Measurements from ENCODE around the gene CSRNP3. TPM values are rescaled to one million over a fixed set of nuclear protein-coding genes. Genes with fewer than 3 reads are reported as not detected.

The CSRNP3 gene
- polyA plus RNA-seq, 1 donor = 4.4 TPM

DNA sequence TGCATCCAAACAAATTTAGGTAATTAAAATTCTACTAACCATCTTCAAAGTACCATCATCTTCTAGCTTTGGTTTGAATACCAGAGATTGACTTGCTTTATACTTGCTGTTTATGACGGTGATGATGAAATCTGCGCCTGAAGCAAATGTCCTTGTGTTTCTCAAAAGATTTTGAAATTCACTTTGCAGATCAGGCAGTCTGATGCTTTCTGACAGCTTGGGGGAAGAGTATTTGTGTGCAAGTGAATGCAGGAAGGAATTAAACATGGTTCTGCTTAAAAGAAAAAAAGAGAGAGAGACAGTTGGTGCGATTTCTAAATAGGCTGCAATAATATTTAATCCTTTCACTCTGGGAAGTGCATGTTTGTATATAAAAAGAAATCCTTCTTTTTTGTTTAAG is 29.6 kb downstream of the CSRNP3 start:
- no peak overlapping the region for H3K27ac ChIP-seq (ENCODE audit: low read length)
- WGBS (ENCODE audit: insufficient coverage, low lambda C conversion rate) = 60% methylated on average over 1 of the region's 3 CpGs
- H3K4me1 ChIP-seq (ENCODE audit: control insufficient read depth, insufficient read depth, low read length) = no peaks in the 10 kb centered on the region
- H3K4me3 ChIP-seq (ENCODE audit: low read length) = no peak overlapping the region
- no peaks in the 10 kb centered on the region for H3K9me3 ChIP-seq (ENCODE audit: control insufficient read depth, low read depth, low read length)
- DNase-seq = no peak
- peaks cover 3% of the 10 kb centered on the region for H3K36me3 ChIP-seq (ENCODE audit: control insufficient read depth, insufficient read depth, low read length)
- no peaks in the 10 kb centered on the region for H3K27me3 ChIP-seq (ENCODE audit: control insufficient read depth, insufficient read depth, low read length)

- Histone ChIP-seq H3K36me3 (ENCODE audit: control insufficient read depth, insufficient read depth, low read length) (peaks cover 3% of the 10 kb centered on the region), H3K27ac (ENCODE audit: low read length) (no peak overlapping the region), H3K4me3 (ENCODE audit: low read length) (no peak overlapping the region), H3K4me1 (ENCODE audit: control insufficient read depth, insufficient read depth, low read length) (no peaks in the 10 kb centered on the region), H3K27me3 (ENCODE audit: control insufficient read depth, insufficient read depth, low read length) (no peaks in the 10 kb centered on the region), H3K9me3 (ENCODE audit: control insufficient read depth, low read depth, low read length) (no peaks in the 10 kb centered on the region)
- WGBS (ENCODE audit: insufficient coverage, low lambda C conversion rate) = no CpG with 5 or more reads among the region's 2 CpGs
- no peak for DNase-seq
These were observed 30.5 kb downstream of the CSRNP3 start for GRCh38 chr2:165500001-165500400.

DNA sequence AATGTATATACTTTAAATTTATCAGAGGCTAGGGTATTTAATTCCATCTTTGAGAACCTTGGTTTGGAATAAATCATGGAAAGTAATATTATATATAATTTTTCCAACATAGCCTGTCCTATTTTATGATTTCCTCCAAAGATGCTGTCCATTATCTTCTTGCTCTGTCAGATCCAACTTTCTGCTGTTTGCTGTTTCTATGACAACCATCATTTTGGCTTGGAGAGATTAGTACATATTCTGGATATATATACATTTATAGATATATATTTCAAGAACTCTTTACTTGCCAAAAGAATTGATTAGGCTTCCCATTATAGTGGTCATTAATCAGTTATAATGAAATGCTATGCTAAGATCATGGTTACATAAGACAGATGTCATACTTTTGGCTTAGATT is 31.3 kb downstream of the CSRNP3 start:
- H3K4me1 ChIP-seq (ENCODE audit: control insufficient read depth, insufficient read depth, low read length) = no peaks in the 10 kb centered on the region
- peaks cover 3% of the 10 kb centered on the region for H3K36me3 ChIP-seq (ENCODE audit: control insufficient read depth, insufficient read depth, low read length)
- H3K27ac ChIP-seq (ENCODE audit: low read length) = no peak overlapping the region
- H3K27me3 ChIP-seq (ENCODE audit: control insufficient read depth, insufficient read depth, low read length) = no peaks in the 10 kb centered on the region
- no peak overlapping the region for H3K4me3 ChIP-seq (ENCODE audit: low read length)
- H3K9me3 ChIP-seq (ENCODE audit: control insufficient read depth, low read depth, low read length) = no peaks in the 10 kb centered on the region
- no peak for DNase-seq

- 29% methylated on average over 2 of the region's 3 CpGs for WGBS (ENCODE audit: insufficient coverage, low lambda C conversion rate)
- no peaks in the 10 kb centered on the region for H3K36me3 ChIP-seq (ENCODE audit: control insufficient read depth, insufficient read depth, low read length)
- no peaks in the 10 kb centered on the region for H3K9me3 ChIP-seq (ENCODE audit: control insufficient read depth, low read depth, low read length)
- peak overlapping the region; percentile 0 for H3K27ac ChIP-seq (ENCODE audit: low read length)
- H3K4me1 ChIP-seq (ENCODE audit: control insufficient read depth, insufficient read depth, low read length) = no peaks in the 10 kb centered on the region
- no peak for DNase-seq
- H3K4me3 ChIP-seq (ENCODE audit: low read length) = no peak overlapping the region
- no peaks in the 10 kb centered on the region for H3K27me3 ChIP-seq (ENCODE audit: control insufficient read depth, insufficient read depth, low read length)
These were observed 36.0 kb downstream of the CSRNP3 start for GRCh38 chr2:165505514-165505913.

DNA sequence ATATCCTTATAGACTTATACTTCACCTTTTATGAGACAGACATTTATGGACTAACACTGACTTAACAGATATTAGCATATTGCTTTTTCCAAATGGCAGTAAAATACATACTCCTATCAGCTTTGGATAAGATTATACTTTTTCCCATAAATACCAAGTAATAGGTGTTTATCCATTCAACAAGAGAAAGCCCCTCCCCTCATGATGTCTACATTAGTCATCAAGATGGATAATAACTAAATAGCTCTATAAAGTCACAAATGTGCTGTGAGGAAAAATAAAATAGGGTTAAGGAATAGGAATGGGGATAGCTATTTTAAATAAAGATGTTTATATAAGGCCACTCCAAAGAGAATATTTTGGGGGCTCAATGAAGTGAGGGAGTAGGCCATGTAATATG is 39.4 kb downstream of the CSRNP3 start:
- Histone ChIP-seq H3K36me3 (ENCODE audit: control insufficient read depth, insufficient read depth, low read length) (no peaks in the 10 kb centered on the region), H3K4me1 (ENCODE audit: control insufficient read depth, insufficient read depth, low read length) (no peaks in the 10 kb centered on the region), H3K27ac (ENCODE audit: low read length) (no peak overlapping the region), H3K4me3 (ENCODE audit: low read length) (no peak overlapping the region), H3K27me3 (ENCODE audit: control insufficient read depth, insufficient read depth, low read length) (no peaks in the 10 kb centered on the region), H3K9me3 (ENCODE audit: control insufficient read depth, low read depth, low read length) (no peaks in the 10 kb centered on the region)
- no peak for DNase-seq

DNA sequence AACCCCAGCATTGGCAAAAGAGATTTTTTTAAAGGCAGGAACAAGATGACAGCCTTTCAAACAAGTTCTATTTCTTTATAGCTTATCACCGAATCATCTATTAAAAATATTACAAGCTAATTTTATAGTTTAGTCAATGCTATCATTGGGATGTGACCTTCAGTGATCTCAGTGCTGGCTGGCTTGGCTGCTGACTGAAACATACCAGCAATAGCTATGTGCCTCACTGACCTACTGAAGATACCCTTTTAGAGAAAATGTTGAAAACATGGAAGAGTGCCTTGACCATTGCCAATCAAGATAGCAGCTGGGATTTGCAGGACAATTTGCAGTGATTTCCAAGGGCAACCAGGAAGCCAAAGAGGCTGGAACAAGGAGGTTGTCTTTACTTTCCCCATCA is 44.0 kb downstream of the CSRNP3 start:
- Histone ChIP-seq H3K4me3 (ENCODE audit: low read length) (no peak overlapping the region), H3K9me3 (ENCODE audit: control insufficient read depth, low read depth, low read length) (no peaks in the 10 kb centered on the region), H3K27ac (ENCODE audit: low read length) (no peak overlapping the region), H3K4me1 (ENCODE audit: control insufficient read depth, insufficient read depth, low read length) (no peaks in the 10 kb centered on the region), H3K36me3 (ENCODE audit: control insufficient read depth, insufficient read depth, low read length) (peaks cover 4% of the 10 kb centered on the region), H3K27me3 (ENCODE audit: control insufficient read depth, insufficient read depth, low read length) (no peaks in the 10 kb centered on the region)
- DNase-seq = no peak
- WGBS (ENCODE audit: insufficient coverage, low lambda C conversion rate) = no CpG with 5 or more reads among the region's 1 CpG

GRCh38 chr2:165518611-165519010 is 49.1 kb downstream of the CSRNP3 start:
- Histone ChIP-seq H3K4me1 (ENCODE audit: control insufficient read depth, insufficient read depth, low read length) (no peaks in the 10 kb centered on the region), H3K36me3 (ENCODE audit: control insufficient read depth, insufficient read depth, low read length) (peaks cover 7% of the 10 kb centered on the region), H3K9me3 (ENCODE audit: control insufficient read depth, low read depth, low read length) (no peaks in the 10 kb centered on the region), H3K4me3 (ENCODE audit: low read length) (no peak overlapping the region), H3K27ac (ENCODE audit: low read length) (no peak overlapping the region), H3K27me3 (ENCODE audit: control insufficient read depth, insufficient read depth, low read length) (no peaks in the 10 kb centered on the region)
- no peak for DNase-seq

GRCh38 chr2:165522719-165523118 is 53.2 kb downstream of the CSRNP3 start:
- no peak overlapping the region for H3K27ac ChIP-seq (ENCODE audit: low read length)
- no peaks in the 10 kb centered on the region for H3K9me3 ChIP-seq (ENCODE audit: control insufficient read depth, low read depth, low read length)
- 60% methylated on average over 2 of the region's 3 CpGs for WGBS (ENCODE audit: insufficient coverage, low lambda C conversion rate)
- H3K4me1 ChIP-seq (ENCODE audit: control insufficient read depth, insufficient read depth, low read length) = no peaks in the 10 kb centered on the region
- no peaks in the 10 kb centered on the region for H3K27me3 ChIP-seq (ENCODE audit: control insufficient read depth, insufficient read depth, low read length)
- H3K4me3 ChIP-seq (ENCODE audit: low read length) = no peak overlapping the region
- no peak for DNase-seq
- H3K36me3 ChIP-seq (ENCODE audit: control insufficient read depth, insufficient read depth, low read length) = peaks cover 3% of the 10 kb centered on the region

- no peak overlapping the region for H3K27ac ChIP-seq (ENCODE audit: low read length)
- H3K27me3 ChIP-seq (ENCODE audit: control insufficient read depth, insufficient read depth, low read length) = no peaks in the 10 kb centered on the region
- H3K4me1 ChIP-seq (ENCODE audit: control insufficient read depth, insufficient read depth, low read length) = no peaks in the 10 kb centered on the region
- DNase-seq = no peak
- peaks cover 4% of the 10 kb centered on the region for H3K9me3 ChIP-seq (ENCODE audit: control insufficient read depth, low read depth, low read length)
- H3K36me3 ChIP-seq (ENCODE audit: control insufficient read depth, insufficient read depth, low read length) = no peaks in the 10 kb centered on the region
- no CpG with 5 or more reads among the region's 1 CpG for WGBS (ENCODE audit: insufficient coverage, low lambda C conversion rate)
- H3K4me3 ChIP-seq (ENCODE audit: low read length) = no peak overlapping the region
These were observed 55.2 kb downstream of the CSRNP3 start for GRCh38 chr2:165524720-165525119.

DNA sequence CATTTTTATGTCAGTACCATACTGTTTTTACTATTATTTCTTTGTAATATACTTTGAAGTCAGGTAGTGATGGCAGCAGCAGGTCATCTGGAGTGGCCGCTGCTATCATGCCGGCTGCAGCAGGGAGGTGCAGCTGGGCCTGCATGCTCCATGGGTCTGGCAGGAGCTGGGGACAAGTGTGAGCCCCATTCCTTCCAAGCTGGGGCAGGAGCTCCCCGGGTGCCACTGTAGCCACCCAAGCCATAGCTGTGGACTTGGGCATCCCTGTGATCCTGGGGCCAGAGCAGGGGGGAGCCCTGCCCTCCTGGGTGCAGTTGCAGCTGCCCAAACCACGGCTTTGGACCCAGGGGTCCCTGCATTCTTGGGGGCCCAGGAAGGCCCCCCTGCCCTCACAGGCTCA is 59.2 kb downstream of the CSRNP3 start:
- no CpG with 5 or more reads among the region's 4 CpGs for WGBS (ENCODE audit: insufficient coverage, low lambda C conversion rate)
- Histone ChIP-seq H3K27me3 (ENCODE audit: control insufficient read depth, insufficient read depth, low read length) (no peaks in the 10 kb centered on the region), H3K4me3 (ENCODE audit: low read length) (no peak overlapping the region), H3K36me3 (ENCODE audit: control insufficient read depth, insufficient read depth, low read length) (no peaks in the 10 kb centered on the region), H3K9me3 (ENCODE audit: control insufficient read depth, low read depth, low read length) (peaks cover 4% of the 10 kb centered on the region), H3K4me1 (ENCODE audit: control insufficient read depth, insufficient read depth, low read length) (no peaks in the 10 kb centered on the region), H3K27ac (ENCODE audit: low read length) (no peak overlapping the region)
- DNase-seq = no peak

GRCh38 chr2:165529130-165529529 is 59.6 kb downstream of the CSRNP3 start:
- no peak for DNase-seq
- H3K4me3 ChIP-seq (ENCODE audit: low read length) = no peak overlapping the region
- no peaks in the 10 kb centered on the region for H3K4me1 ChIP-seq (ENCODE audit: control insufficient read depth, insufficient read depth, low read length)
- H3K27ac ChIP-seq (ENCODE audit: low read length) = no peak overlapping the region
- no peaks in the 10 kb centered on the region for H3K36me3 ChIP-seq (ENCODE audit: control insufficient read depth, insufficient read depth, low read length)
- no CpG with 5 or more reads among the region's 3 CpGs for WGBS (ENCODE audit: insufficient coverage, low lambda C conversion rate)
- no peaks in the 10 kb centered on the region for H3K27me3 ChIP-seq (ENCODE audit: control insufficient read depth, insufficient read depth, low read length)
- peaks cover 4% of the 10 kb centered on the region for H3K9me3 ChIP-seq (ENCODE audit: control insufficient read depth, low read depth, low read length)

All from large intestine (tissue), 3 donors.